A549 (cell line): ENCODE measurements around the gene CIAPIN1. TPM values are rescaled to one million over a fixed set of nuclear protein-coding genes. Genes with fewer than 3 reads are reported as not detected.

Experiments used
- CBX2 ChIP-seq: fragments of 200-600 bp; sonication (generic); IDR thresholded peaks from 2 replicates; pipeline ENCODE4 v1.6.1; 2016; ENCODE audit warnings: low read depth, mild to moderate bottlenecking, borderline replicate concordance
- CHD4 ChIP-seq: fragments of 200-600 bp; sonication (generic); IDR thresholded peaks from 2 replicates; pipeline ENCODE4 v1.6.1; 2016; ENCODE audit warnings: antibody characterized with exemption, mild to moderate bottlenecking, borderline replicate concordance
- EHMT2 ChIP-seq: fragments of 200-600 bp; sonication (generic); IDR thresholded peaks from 2 replicates; pipeline ENCODE4 v1.6.1; 2016; ENCODE audit warnings: antibody characterized with exemption, low read depth, mild to moderate bottlenecking, moderate library complexity
- HOXA7 ChIP-seq: fragments of 250-450 bp; sonication (Bioruptor Pico); IDR thresholded peaks from 2 replicates; pipeline ENCODE4 v1.5.0; 2020; ENCODE audit warnings: mild to moderate bottlenecking, moderate library complexity
- HOXB5 ChIP-seq: fragments of 250-450 bp; sonication (Bioruptor Pico); IDR thresholded peaks from 2 replicates; pipeline ENCODE4 v1.5.0; 2020; ENCODE audit warnings: mild to moderate bottlenecking, moderate library complexity
- KDM1A ChIP-seq: fragments of 200-600 bp; sonication (generic); IDR thresholded peaks from 2 replicates; pipeline ENCODE4 v1.6.1; 2016; ENCODE audit warnings: low read depth, mild to moderate bottlenecking
- KDM5A ChIP-seq: fragments of 200-600 bp; sonication (generic); IDR thresholded peaks from 2 replicates; pipeline ENCODE4 v1.6.1; 2016; ENCODE audit warnings: antibody characterized with exemption, mild to moderate bottlenecking
- NPAS2 ChIP-seq: fragments of 250-450 bp; sonication (Bioruptor Pico); IDR thresholded peaks from 2 replicates; pipeline ENCODE4 v1.8.0; 2022; ENCODE audit warnings: mild to moderate bottlenecking, moderate library complexity, borderline replicate concordance
- PHF8 ChIP-seq: fragments of 200-600 bp; sonication (generic); IDR thresholded peaks from 2 replicates; pipeline ENCODE4 v1.6.1; 2016; ENCODE audit warnings: low read depth, mild to moderate bottlenecking, antibody characterized with exemption, moderate library complexity, borderline replicate concordance
- POLR2A ChIP-seq: IDR thresholded peaks from 2 replicates; pipeline ENCODE4 v1.6.1; 2012; ENCODE audit warnings: mild to moderate bottlenecking, low read length
- POLR2AphosphoS2 ChIP-seq: conservative IDR thresholded peaks from 2 replicates; pipeline ENCODE4 v1.6.1; 2012; ENCODE audit warnings: low read length, improper control_type of control experiment, inconsistent platforms
- SREBF2 ChIP-seq: fragments of 450-650 bp; IDR thresholded peaks from 2 replicates; pipeline ENCODE4 v1.6.1; 2014; ENCODE audit warnings: mild to moderate bottlenecking, moderate library complexity
- TFCP2L1 ChIP-seq: fragments of 250-450 bp; sonication (Bioruptor Pico); IDR thresholded peaks from 2 replicates; pipeline ENCODE4 v1.5.0; 2021; ENCODE audit warnings: mild to moderate bottlenecking
- TP53 ChIP-seq: fragments of 250-450 bp; sonication (Bioruptor Pico); IDR thresholded peaks from 2 replicates; pipeline ENCODE4 v1.5.0; 2021; ENCODE audit warnings: mild to moderate bottlenecking, moderate library complexity
- ZNF302 ChIP-seq: fragments of 250-450 bp; sonication (Bioruptor Pico); IDR thresholded peaks from 2 replicates; pipeline ENCODE4 v1.9.0; 2021; ENCODE audit warnings: inconsistent platforms, mild to moderate bottlenecking, moderate library complexity
- polyA plus RNA-seq, 4 experiments: library from polyadenylated mRNA; depleted of rRNA in 3 of 4; stranded (reverse); fragments of >200 nt; fragmentation: RNase III in 1 of 4; extraction: RNeasy Plus Mini Kit Qiagen cat#74134 plus additional on column Dnase treatment in 1 of 4; gene quantifications; 2 replicates in 3 of 4; 3 replicates in 1 of 4; pipeline ENCODE4 v1.2.3, GENCODE V29; 2011 to 2017
- TF ChIP-seq, protein P1 (sequence below): fragments of 150-350 bp; IDR thresholded peaks from 2 replicates; pipeline ENCODE4 v1.6.1; 2014; ENCODE audit warnings: low read depth, mild to moderate bottlenecking, low read length
- TF ChIP-seq, protein P2 (sequence below): fragments of >200 bp; sonication (Bioruptor Twin); formaldehyde crosslinking; IDR thresholded peaks from 3 replicates; pipeline ENCODE4 v1.6.1; 2016
- TF ChIP-seq, protein P3 (sequence below): IDR thresholded peaks from 2 replicates; pipeline ENCODE4 v1.6.1; 2012
- TF ChIP-seq, protein P4 (sequence below): fragments of 200-600 bp; sonication (generic); IDR thresholded peaks from 2 replicates; pipeline ENCODE4 v1.6.1; 2016; ENCODE audit warnings: antibody characterized with exemption, mild to moderate bottlenecking, moderate library complexity
- TF ChIP-seq, protein P5 (sequence below): fragments of 250-450 bp; sonication (Bioruptor Pico); IDR thresholded peaks from 2 replicates; pipeline ENCODE4 v1.5.0; 2021; ENCODE audit warnings: mild to moderate bottlenecking, moderate library complexity, borderline replicate concordance
- TF ChIP-seq, protein P6 (sequence below): IDR thresholded peaks from 2 replicates; pipeline ENCODE4 v1.6.1; 2012

Gene CIAPIN1
- polyA plus RNA-seq, 2 of the 4 experiments (the other 2 are of a cell fraction) = 71.5 to 101 TPM

DNA sequence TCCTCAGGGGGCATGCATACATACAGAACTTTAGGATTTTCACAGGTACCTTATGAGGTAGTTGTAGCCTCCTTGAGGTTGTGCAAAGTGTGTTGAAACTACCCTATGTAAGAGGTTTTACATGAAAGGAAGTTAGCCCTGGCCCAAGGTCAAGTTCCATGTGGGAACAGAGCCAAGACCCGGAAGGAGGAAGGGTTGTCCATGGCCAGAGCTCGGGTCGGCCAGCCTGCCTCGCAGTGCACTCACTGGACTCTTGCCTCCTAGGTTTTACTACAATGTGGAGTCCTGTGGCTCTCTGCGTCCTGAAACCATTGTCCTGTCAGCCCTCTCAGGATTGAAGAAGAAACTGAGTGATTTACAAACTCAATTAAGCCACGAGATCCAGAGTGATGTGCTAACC is 23.5 kb upstream of the CIAPIN1 start (continued):
- TF ChIP-seq TP53 (CRISPR knock-in tag) (no peak), POLR2AphosphoS2 (no peak), PHF8 (no peak), KDM1A (no peak), CHD4 (no peak), KDM5A (no peak), TFCP2L1 (no peak), CBX2 (no peak), NPAS2 (CRISPR knock-in tag) (no peak), POLR2A (no peak), HOXB5 (CRISPR knock-in tag) (no peak), HOXA7 (no peak), SREBF2 (no peak), ZNF302 (CRISPR knock-in tag) (no peak), EHMT2 (no peak)
- TF ChIP-seq, protein P1, sequence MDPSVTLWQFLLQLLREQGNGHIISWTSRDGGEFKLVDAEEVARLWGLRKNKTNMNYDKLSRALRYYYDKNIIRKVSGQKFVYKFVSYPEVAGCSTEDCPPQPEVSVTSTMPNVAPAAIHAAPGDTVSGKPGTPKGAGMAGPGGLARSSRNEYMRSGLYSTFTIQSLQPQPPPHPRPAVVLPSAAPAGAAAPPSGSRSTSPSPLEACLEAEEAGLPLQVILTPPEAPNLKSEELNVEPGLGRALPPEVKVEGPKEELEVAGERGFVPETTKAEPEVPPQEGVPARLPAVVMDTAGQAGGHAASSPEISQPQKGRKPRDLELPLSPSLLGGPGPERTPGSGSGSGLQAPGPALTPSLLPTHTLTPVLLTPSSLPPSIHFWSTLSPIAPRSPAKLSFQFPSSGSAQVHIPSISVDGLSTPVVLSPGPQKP = no peak
- TF ChIP-seq, protein P2, sequence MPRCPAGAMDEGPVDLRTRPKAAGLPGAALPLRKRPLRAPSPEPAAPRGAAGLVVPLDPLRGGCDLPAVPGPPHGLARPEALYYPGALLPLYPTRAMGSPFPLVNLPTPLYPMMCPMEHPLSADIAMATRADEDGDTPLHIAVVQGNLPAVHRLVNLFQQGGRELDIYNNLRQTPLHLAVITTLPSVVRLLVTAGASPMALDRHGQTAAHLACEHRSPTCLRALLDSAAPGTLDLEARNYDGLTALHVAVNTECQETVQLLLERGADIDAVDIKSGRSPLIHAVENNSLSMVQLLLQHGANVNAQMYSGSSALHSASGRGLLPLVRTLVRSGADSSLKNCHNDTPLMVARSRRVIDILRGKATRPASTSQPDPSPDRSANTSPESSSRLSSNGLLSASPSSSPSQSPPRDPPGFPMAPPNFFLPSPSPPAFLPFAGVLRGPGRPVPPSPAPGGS = no peak
- TF ChIP-seq, protein P3, sequence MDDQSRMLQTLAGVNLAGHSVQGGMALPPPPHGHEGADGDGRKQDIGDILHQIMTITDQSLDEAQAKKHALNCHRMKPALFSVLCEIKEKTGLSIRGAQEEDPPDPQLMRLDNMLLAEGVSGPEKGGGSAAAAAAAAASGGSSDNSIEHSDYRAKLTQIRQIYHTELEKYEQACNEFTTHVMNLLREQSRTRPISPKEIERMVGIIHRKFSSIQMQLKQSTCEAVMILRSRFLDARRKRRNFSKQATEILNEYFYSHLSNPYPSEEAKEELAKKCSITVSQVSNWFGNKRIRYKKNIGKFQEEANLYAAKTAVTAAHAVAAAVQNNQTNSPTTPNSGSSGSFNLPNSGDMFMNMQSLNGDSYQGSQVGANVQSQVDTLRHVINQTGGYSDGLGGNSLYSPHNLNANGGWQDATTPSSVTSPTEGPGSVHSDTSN = no peak
- TF ChIP-seq, protein P4, sequence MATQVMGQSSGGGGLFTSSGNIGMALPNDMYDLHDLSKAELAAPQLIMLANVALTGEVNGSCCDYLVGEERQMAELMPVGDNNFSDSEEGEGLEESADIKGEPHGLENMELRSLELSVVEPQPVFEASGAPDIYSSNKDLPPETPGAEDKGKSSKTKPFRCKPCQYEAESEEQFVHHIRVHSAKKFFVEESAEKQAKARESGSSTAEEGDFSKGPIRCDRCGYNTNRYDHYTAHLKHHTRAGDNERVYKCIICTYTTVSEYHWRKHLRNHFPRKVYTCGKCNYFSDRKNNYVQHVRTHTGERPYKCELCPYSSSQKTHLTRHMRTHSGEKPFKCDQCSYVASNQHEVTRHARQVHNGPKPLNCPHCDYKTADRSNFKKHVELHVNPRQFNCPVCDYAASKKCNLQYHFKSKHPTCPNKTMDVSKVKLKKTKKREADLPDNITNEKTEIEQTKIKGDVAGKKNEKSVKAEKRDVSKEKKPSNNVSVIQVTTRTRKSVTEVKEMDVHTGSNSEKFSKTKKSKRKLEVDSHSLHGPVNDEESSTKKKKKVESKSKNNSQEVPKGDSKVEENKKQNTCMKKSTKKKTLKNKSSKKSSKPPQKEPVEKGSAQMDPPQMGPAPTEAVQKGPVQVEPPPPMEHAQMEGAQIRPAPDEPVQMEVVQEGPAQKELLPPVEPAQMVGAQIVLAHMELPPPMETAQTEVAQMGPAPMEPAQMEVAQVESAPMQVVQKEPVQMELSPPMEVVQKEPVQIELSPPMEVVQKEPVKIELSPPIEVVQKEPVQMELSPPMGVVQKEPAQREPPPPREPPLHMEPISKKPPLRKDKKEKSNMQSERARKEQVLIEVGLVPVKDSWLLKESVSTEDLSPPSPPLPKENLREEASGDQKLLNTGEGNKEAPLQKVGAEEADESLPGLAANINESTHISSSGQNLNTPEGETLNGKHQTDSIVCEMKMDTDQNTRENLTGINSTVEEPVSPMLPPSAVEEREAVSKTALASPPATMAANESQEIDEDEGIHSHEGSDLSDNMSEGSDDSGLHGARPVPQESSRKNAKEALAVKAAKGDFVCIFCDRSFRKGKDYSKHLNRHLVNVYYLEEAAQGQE = no peak
- TF ChIP-seq, protein P5, sequence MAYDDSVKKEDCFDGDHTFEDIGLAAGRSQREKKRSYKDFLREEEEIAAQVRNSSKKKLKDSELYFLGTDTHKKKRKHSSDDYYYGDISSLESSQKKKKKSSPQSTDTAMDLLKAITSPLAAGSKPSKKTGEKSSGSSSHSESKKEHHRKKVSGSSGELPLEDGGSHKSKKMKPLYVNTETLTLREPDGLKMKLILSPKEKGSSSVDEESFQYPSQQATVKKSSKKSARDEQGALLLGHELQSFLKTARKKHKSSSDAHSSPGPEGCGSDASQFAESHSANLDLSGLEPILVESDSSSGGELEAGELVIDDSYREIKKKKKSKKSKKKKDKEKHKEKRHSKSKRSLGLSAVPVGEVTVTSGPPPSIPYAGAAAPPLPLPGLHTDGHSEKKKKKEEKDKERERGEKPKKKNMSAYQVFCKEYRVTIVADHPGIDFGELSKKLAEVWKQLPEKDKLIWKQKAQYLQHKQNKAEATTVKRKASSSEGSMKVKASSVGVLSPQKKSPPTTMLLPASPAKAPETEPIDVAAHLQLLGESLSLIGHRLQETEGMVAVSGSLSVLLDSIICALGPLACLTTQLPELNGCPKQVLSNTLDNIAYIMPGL (CRISPR knock-in tag) = no peak
- TF ChIP-seq, protein P6, sequence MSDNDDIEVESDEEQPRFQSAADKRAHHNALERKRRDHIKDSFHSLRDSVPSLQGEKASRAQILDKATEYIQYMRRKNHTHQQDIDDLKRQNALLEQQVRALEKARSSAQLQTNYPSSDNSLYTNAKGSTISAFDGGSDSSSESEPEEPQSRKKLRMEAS = no peak
